Activated CD8-positive, alpha-beta T cell treated with anti-CD3 and anti-CD28 coated beads, Interleukin-2, amount 10 ng/mL, durations not matched to agents 7 days and 5 days (primary cell): ENCODE results near the gene CD164L2. TPM values are rescaled to one million over a fixed set of nuclear protein-coding genes. Genes with fewer than 3 reads are reported as not detected.

ENCODE experiments used
- ATAC-seq: fragments of 150-1000 bp; cut with Tn5 transposase; one replicate; pipeline ENCODE4 v1.10.0; 2021; ENCODE audit warnings: moderate library complexity
- CTCF ChIA-PET: fragments of 350-600 bp; sonication (Branson Sonifier 250); formaldehyde crosslinking; loops from one replicate; lab custom pipeline; 2021; ENCODE audit warnings: antibody characterized with exemption; lab: Charles Lee
- POLR2A ChIA-PET: fragments of 350-600 bp; sonication (Branson Sonifier 250); formaldehyde crosslinking; loops from one replicate; lab custom pipeline; 2021; ENCODE audit warnings: antibody characterized with exemption; lab: Charles Lee
- DNase-seq: peaks from one replicate; pipeline ENCODE4 v3.0.0-alpha.2; 2020
- H3K27ac Mint-ChIP-seq: one replicate; pipeline ENCODE4 v1.8.0; 2021; ENCODE audit warnings: mild to moderate bottlenecking, mixed read lengths
- H3K27me3 Mint-ChIP-seq: one replicate; pipeline ENCODE4 v1.8.0; 2021; ENCODE audit warnings: low read depth, mixed read lengths
- H3K36me3 Mint-ChIP-seq: one replicate; pipeline ENCODE4 v1.8.0; 2021; ENCODE audit warnings: low read depth, mixed read lengths
- H3K4me1 Mint-ChIP-seq: one replicate; pipeline ENCODE4 v1.8.0; 2021; ENCODE audit warnings: low read depth, mixed read lengths
- H3K4me3 Mint-ChIP-seq: one replicate; pipeline ENCODE4 v1.8.0; 2021; ENCODE audit warnings: mild to moderate bottlenecking, mixed read lengths
- H3K9me3 Mint-ChIP-seq: one replicate; pipeline ENCODE4 v1.8.0; 2022; ENCODE audit warnings: mixed read lengths; ENCODE audit not compliant: insufficient read depth
- total RNA-seq, 2 experiments: library from RNA; stranded (reverse); gene quantifications; one replicate each; pipeline ENCODE4 v1.2.3, GENCODE V29; 2021

CD164L2 gene
- total RNA-seq, 2 experiments from 2014 or later, result not detected

DNA sequence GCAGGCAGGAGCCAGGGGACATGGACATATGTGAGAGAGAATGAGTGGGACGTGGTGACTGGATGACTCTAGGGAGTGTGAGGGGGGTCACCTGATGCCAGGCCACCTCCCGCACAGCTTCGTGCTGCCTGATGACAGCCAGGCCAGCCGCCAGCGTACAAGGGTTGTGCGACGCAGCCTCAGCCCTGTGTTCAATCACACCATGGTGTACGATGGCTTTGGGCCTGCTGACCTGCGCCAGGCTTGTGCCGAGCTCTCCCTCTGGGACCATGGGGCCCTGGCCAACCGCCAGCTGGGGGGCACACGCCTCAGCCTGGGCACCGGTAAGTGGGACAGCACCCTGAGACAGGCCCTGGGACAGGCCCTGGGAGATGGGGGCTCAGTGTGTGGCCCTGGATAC is 30.0 kb downstream of the CD164L2 start:
- ChIA-PET POLR2A (no interaction called here), CTCF (interaction anchor here (0.7 to 1.5 kb wide), 2 partner anchors 11 to 13 kb away, joined by 3 to 4 read pairs; partner anchors contain the start of gene SYTL1)
- Mint-ChIP-seq H3K9me3 (no peaks in the 10 kb centered on the region), H3K4me1 (peaks cover 35% of the 10 kb centered on the region), H3K27me3 (no peaks in the 10 kb centered on the region), H3K27ac (no peak overlapping the region), H3K4me3 (no peak overlapping the region), H3K36me3 (peaks cover 2% of the 10 kb centered on the region)
- ATAC-seq (no peak), DNase-seq (no peak)

DNA sequence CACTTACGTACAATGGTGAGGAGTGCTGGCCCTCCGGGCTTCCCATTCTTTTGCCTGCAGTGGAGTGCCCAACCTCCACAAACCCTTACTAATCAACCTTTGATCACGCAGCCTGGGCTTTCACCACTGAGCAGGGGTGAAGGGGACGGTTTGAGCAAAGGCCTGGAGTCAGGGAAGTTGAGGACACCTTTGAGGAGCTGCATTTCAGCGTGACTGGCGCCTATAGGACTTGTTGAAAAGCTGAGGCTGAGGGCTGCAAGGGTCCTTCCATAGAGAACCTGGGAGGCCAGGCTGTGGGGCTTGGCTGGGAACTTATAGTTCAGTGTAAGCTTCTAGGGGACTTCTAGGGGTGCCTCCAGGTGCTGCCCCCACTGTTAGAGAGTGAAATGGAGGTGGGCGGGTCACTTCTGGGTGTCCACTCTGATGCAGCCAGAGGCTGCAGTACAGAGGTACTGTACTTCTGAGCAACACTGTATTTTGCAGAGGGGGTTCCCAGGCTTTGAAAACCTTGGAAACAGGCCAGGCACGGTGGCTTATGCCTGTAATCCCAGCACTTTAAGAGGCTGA is 31.5 kb downstream of the CD164L2 start:
- POLR2A ChIA-PET, result no interaction called here
- peaks cover 24% of the 10 kb centered on the region for H3K4me1 Mint-ChIP-seq
- peaks cover 9% of the 10 kb centered on the region for H3K36me3 Mint-ChIP-seq
- CTCF ChIA-PET, result interaction anchor here (1.2 kb wide), 1 partner anchor 19 kb away, joined by 3 read pairs; no protein-coding TSS in a partner anchor
- ATAC-seq (no peak), DNase-seq (no peak)
- no peak overlapping the region for H3K27ac Mint-ChIP-seq
- H3K4me3 Mint-ChIP-seq, result no peak overlapping the region
- H3K9me3 Mint-ChIP-seq, result no peaks in the 10 kb centered on the region
- H3K27me3 Mint-ChIP-seq, result no peaks in the 10 kb centered on the region

DNA sequence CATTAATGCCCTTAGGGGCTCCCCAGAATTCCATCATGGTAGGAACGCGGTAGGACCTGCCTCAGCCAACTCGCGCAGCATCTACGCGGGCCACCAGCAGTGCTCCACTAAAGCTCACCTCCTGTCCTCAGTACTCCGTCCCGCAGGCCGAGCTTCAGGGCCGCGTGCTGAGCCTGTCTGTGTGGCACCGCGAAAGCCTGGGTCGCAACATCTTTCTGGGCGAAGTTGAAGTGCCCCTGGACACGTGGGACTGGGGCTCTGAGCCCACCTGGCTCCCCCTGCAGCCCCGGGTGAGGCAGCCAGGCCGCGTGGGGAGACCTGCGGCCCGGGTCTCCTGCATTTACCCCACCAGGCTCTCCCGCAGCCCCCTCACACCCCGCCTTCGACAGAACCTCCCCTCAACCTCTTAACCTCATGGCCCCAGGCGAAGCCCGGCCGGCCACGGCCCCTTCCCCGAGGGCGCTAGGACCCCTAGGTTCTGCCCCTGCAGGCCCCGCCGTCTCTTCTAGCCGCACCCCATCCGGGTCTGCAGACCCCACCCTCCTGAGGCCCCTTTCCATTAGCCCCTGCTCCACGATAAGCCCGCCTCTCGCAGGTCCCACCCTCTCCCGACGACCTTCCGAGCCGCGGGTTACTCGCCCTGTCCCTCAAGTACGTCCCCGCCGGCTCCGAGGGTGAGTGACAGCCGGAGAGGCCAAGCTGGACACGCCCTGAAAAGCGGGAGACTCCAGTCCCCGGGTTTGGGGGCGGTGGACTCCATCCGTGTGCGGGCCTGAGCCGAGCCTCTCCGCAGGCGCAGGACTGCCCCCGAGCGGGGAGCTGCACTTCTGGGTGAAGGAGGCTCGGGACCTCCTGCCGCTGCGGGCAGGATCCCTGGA is 32.2 kb downstream of the CD164L2 start:
- Mint-ChIP-seq H3K4me3 (no peak overlapping the region), H3K9me3 (no peaks in the 10 kb centered on the region), H3K36me3 (peaks cover 14% of the 10 kb centered on the region), H3K27ac (no peak overlapping the region), H3K4me1 (peaks cover 21% of the 10 kb centered on the region), H3K27me3 (no peaks in the 10 kb centered on the region)
- CTCF ChIA-PET, result interaction anchor here (1.2 kb wide), 1 partner anchor 19 kb away, joined by 3 read pairs; no protein-coding TSS in a partner anchor
- ATAC-seq, result no peak
- no peak for DNase-seq
- POLR2A ChIA-PET, result no interaction called here

DNA sequence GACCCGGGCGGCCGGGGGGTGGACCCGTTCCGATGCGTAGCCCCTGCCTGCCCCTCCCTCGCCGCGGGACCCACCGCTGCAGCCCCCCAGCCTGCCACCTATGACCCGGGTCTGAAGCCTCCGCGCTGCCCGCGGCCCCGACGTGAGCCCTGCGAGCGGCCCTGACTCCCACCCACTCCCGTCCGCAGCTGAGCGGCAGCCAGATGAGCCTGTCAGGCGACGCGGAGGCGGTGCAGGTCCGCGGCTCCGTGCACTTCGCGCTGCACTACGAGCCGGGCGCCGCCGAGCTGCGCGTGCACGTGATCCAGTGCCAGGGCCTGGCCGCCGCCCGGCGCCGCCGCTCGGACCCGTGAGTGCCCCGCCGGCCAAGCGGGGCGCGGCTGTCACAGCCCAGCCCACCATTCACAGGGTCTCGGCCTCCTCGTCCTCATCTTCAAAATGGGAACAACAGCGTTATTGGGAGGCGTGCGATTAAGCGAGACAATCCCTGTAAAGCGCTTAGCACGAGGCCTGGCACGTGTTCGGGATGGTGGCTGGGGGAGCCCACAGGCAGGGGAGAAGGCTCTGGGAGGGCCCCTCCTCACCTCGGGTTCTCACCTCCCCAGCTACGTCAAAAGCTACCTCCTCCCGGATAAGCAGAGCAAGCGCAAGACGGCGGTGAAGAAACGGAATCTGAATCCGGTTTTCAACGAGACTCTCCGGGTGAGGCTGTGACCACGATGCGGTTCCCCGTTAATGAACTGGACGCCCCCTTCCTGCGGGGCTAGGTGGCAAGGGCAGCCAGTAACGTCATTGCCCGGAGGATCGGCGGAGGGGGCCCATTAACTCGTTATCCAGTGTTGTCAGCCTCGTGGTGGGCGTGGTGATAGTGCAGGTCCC is 33.1 kb downstream of the CD164L2 start:
- no peak for ATAC-seq
- no peaks in the 10 kb centered on the region for H3K9me3 Mint-ChIP-seq
- peaks cover 15% of the 10 kb centered on the region for H3K36me3 Mint-ChIP-seq
- DNase-seq, result no peak
- POLR2A ChIA-PET, result no interaction called here
- H3K27me3 Mint-ChIP-seq, result no peaks in the 10 kb centered on the region
- H3K4me1 Mint-ChIP-seq, result peaks cover 12% of the 10 kb centered on the region
- no peak overlapping the region for H3K27ac Mint-ChIP-seq
- CTCF ChIA-PET, result interaction anchor here (2.0 to 2.2 kb wide), 2 partner anchors 8 to 17 kb away, joined by 10 to 11 read pairs; no protein-coding TSS in a partner anchor
- H3K4me3 Mint-ChIP-seq, result no peak overlapping the region

DNA sequence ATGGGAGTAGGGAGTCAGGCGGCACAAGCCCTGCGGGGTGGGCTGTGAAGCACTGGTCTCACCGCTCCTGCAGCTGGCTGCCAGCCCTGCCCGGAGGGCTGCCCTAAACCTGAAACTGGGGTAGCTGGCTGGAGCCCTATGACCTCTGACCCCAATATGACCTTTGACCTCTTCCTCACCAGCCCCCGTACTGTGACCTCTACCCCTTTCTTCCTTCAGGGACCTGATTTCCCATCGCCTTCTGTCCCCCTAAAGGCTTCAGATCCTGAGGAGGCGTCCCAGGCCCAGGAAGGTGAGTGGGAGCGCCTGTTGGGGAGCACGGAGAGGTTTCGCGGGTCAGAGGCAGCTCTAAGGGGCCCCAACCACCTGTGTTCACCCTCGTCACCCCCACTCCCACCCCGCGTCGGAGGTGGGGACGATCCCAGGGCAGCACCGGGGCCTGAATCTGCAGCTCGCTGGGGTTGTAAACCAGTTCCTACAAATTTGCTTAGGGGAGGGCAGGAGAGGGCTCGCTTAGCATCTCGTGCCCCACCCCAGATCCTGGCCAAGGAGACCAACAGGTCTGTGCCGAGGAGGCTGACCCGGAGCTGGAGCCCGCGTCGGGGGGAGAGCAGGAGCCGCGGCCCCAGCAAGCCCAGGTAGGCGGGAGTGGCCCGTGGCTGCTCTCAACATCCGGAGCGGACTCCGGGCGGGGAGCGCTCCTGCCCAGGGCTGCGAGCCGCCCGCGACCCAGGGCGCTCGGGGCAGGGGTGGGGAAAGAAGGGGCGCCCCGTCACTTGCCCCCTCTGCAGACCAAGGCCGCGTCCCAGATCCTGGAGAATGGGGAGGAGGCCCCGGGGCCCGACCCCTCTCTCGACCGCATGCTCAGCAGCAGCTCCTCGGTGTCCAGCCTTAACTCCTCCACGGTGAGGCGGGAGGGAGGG is 34.0 kb downstream of the CD164L2 start:
- Mint-ChIP-seq H3K27me3 (no peaks in the 10 kb centered on the region), H3K4me3 (peak overlapping the region; percentile 40), H3K9me3 (no peaks in the 10 kb centered on the region), H3K27ac (no peak overlapping the region), H3K4me1 (peaks cover 17% of the 10 kb centered on the region), H3K36me3 (peaks cover 18% of the 10 kb centered on the region)
- DNase-seq (peak; percentile 36), ATAC-seq (peak; percentile 65)
- CTCF ChIA-PET, result interaction anchor here (2.0 to 2.2 kb wide), 2 partner anchors 9 to 16 kb away, joined by 10 to 11 read pairs; no protein-coding TSS in a partner anchor
- POLR2A ChIA-PET, result interaction anchor here (1.2 to 1.4 kb wide), 2 partner anchors 9 to 16 kb away, joined by 5 to 6 read pairs; no protein-coding TSS in a partner anchor

DNA sequence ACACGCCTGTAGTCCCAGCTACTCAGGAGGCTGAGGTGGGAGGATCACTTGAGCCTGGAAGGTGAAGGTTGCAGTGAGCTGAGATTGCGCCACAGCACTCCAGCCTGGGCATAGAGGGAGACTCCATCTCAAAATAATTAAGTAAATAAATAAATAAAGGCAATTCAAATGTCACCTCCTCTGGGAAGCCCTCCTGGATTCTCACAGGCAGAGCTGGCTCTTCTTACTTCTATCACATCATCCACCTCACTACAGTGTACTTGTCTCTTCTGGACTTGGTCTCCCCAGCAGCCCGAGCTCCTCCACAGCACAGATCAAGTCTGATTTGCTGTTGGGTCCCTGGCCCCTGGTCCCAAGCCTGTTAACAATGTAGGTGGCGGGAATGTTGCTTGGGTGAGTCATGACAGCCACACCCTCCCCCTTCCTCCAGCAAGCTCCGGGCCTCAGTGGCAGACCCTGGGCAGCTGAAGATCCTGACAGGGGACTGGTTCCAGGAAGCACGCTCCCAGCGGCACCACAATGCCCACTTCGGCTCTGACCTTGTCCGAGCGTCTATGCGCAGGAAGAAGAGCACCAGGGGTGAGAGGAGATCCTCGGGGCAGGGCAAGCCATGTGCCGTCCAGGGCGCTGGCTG is 36.0 kb downstream of the CD164L2 start:
- H3K36me3 Mint-ChIP-seq, result peaks cover 33% of the 10 kb centered on the region
- no peak for DNase-seq
- no peak overlapping the region for H3K4me3 Mint-ChIP-seq
- POLR2A ChIA-PET, result interaction anchor here (1.1 kb wide), 1 partner anchor 10 kb away, joined by 3 read pairs; no protein-coding TSS in a partner anchor
- no peaks in the 10 kb centered on the region for H3K9me3 Mint-ChIP-seq
- CTCF ChIA-PET, result interaction anchor here (0.9 to 7.2 kb wide), 4 partner anchors 11 to 51 kb away, joined by 3 to 99 read pairs (median 10); no protein-coding TSS in a partner anchor
- H3K4me1 Mint-ChIP-seq, result peaks cover 35% of the 10 kb centered on the region
- no peak overlapping the region for H3K27ac Mint-ChIP-seq
- no peak for ATAC-seq
- no peaks in the 10 kb centered on the region for H3K27me3 Mint-ChIP-seq

DNA sequence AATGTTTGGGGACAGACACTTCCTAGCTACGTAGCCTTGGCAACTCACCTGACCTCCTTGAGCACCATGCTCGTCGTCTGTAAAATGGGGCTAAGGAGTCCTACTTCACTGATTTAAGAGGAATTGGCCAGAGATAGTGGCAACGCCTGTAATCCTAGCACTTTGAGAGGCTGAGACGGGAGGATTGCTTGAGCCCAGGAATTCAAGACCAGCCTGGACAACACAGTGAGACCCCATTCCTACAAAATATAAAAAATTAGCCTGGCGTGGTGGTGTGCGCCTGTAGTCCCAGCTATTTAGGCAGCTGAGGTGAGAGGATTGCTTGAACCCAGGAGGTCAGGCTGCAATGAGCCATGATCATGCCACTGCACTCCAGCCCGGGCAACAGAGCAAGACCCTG is 36.8 kb downstream of the CD164L2 start:
- POLR2A ChIA-PET, result interaction anchor here (1.1 kb wide), 1 partner anchor 10 kb away, joined by 3 read pairs; no protein-coding TSS in a partner anchor
- peaks cover 33% of the 10 kb centered on the region for H3K36me3 Mint-ChIP-seq
- peak overlapping the region; percentile 5 for H3K27ac Mint-ChIP-seq
- H3K4me3 Mint-ChIP-seq, result no peak overlapping the region
- H3K27me3 Mint-ChIP-seq, result no peaks in the 10 kb centered on the region
- ATAC-seq (no peak), DNase-seq (no peak)
- CTCF ChIA-PET, result interaction anchor here (0.9 to 7.2 kb wide), 5 partner anchors 11 to 50 kb away, joined by 3 to 99 read pairs (median 4); partner anchors contain the start of gene GPR3
- H3K4me1 Mint-ChIP-seq, result peaks cover 42% of the 10 kb centered on the region
- no peaks in the 10 kb centered on the region for H3K9me3 Mint-ChIP-seq

GRCh38 chr1:27345272-27345671 is 37.9 kb downstream of the CD164L2 start:
- H3K9me3 Mint-ChIP-seq, result no peaks in the 10 kb centered on the region
- no peak overlapping the region for H3K4me3 Mint-ChIP-seq
- CTCF ChIA-PET, result interaction anchor here (0.7 to 7.2 kb wide), 7 partner anchors 12 to 324 kb away, joined by 3 to 99 read pairs (median 5); partner anchors contain the start of genes GPR3 and MAP3K6
- ATAC-seq, result no peak
- peaks cover 33% of the 10 kb centered on the region for H3K36me3 Mint-ChIP-seq
- POLR2A ChIA-PET, result interaction anchor here (5.0 kb wide), 1 partner anchor 11 kb away, joined by 56 read pairs; no protein-coding TSS in a partner anchor
- no peaks in the 10 kb centered on the region for H3K27me3 Mint-ChIP-seq
- H3K4me1 Mint-ChIP-seq, result peaks cover 49% of the 10 kb centered on the region
- no peak for DNase-seq
- no peak overlapping the region for H3K27ac Mint-ChIP-seq

DNA sequence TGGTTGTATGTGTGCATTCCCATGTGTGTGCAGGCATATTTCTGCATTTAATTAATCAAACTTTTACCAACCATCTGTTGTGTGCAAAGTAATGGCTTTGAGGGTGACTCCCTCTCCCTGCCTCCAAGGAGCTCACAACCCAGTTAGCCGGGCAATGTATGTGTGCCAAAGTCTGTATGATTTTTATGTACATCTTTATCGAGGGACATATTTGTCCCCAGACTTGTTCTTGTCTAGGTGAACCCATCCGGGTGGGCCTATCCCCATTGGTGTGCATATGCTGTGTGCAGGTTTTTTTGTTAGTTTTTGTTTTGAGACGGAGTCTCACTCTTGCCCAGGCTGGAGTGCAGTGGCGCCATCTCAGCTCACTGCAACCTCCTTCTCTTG is 39.5 kb downstream of the CD164L2 start:
- Mint-ChIP-seq H3K27me3 (no peaks in the 10 kb centered on the region), H3K4me1 (peaks cover 56% of the 10 kb centered on the region), H3K36me3 (peaks cover 37% of the 10 kb centered on the region), H3K27ac (peak overlapping the region; percentile 96), H3K9me3 (no peaks in the 10 kb centered on the region), H3K4me3 (peak overlapping the region; percentile 91)
- DNase-seq (no peak), ATAC-seq (no peak)
- ChIA-PET CTCF (interaction anchor here (0.8 to 7.2 kb wide), 8 partner anchors 11 to 52 kb away, joined by 3 to 99 read pairs (median 5); partner anchors contain the start of gene MAP3K6), POLR2A (interaction anchor here (0.6 to 5.0 kb wide), 4 partner anchors 13 to 258 kb away, joined by 3 to 56 read pairs (median 3); no protein-coding TSS in a partner anchor)
